Left hindlimb (tissue), 1 donor: Measurements from ENCODE around the gene ZACN.

Experiments
- DNase-seq: peaks from one replicate; pipeline ENCODE4 v3.0.0-alpha.2; 2018

The ZACN gene

DNA sequence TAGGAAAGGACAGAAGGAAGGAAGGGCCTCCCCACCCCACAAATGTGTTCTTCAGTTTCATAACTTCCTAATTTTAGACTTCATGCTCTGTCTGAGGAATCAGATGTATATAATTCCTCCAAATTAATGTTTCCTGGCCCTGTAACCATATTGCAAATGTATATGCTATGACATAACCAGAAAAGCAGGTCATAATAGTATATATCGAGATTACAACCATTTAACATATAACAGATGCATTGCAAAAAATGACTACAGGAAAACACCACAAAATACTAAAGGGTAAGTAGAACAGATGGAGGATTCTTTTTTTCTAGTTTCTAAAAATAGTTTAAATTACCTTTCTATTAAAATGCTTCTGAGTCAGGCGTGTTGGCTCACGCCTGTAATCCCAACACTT lies 27.7 kb downstream of the ZACN start:
- DNase-seq, result no peak

GRCh38 chr17:76107509-76107908 lies 28.5 kb downstream of the ZACN start:
- DNase-seq, result no peak

GRCh38 chr17:76111956-76112355 lies 33.0 kb downstream of the ZACN start:
- DNase-seq, result no peak

GRCh38 chr17:76115138-76115754 lies 36.3 kb downstream of the ZACN start:
- no peak for DNase-seq

DNA sequence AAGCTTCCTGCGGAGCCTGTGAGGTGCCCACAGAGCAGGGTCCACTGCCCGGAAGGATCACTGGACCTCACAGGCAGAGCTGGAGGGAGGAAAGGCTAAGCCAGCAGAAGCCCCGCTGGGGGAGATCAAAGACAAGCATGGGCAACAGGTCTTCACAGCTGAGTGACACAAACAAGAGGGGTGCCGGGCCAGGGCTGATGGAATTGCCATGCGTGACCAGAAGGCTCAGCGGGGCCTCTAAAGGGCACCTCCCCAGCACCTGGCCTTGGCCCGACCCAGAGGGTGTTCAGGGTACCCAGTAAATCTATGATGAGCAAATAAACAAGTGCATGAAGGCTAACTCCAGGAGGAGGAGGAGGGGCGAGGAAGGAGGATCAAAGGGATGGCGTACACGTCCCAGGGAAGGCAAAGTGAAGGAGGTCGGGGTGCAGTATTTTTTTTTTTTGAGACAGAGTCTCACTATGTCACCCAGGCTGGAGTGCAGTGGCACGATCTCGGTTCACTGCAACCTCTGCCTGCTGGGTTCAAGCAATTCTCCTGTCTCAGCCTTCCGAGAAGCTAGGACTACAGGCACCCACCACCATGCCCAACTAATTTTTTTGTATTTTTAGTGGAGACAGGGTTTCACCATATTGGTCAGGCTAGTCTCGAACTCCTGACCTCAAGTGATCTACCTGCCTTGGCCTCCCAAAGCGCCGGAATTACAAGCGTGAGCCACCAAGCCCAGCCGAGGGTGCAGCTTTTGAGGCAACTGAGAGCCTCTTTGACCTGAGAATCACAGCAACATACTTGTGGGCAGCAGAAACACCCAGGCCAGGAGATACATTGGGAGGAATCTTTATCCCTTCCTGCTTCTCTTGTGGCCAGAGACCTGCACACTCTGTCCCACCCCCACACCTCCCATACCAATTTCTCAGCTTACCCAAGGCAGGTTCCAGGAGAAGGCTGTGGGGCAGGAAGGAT lies 40.7 kb downstream of the ZACN start:
- DNase-seq, result peak; percentile 22

DNA sequence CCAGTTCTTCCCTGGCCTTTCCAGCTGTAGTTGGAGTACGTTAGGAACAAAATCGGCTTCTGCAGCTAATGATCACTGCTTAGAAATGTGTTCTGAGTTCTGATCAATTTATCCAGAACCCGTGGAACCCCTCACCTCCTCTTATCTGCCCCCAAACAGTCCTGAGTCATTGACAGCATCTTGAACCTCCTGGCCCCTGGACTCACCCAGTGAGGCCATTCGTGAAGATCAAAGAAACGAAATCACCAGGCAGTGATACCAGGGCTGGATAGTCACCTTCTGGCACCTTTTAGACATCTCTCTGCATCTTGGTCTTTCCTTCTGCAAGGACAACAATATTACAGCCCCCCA lies 41.7 kb downstream of the ZACN start:
- no peak for DNase-seq

- no peak for DNase-seq
Observed at GRCh38 chr17:76121932-76122430, 43.0 kb downstream of the ZACN start.

- DNase-seq, result no peak
Observed at GRCh38 chr17:76122431-76123190, 43.6 kb downstream of the ZACN start.

GRCh38 chr17:76123191-76123499 lies 44.2 kb downstream of the ZACN start:
- DNase-seq, result no peak

- no peak for DNase-seq
Observed at GRCh38 chr17:76123749-76124581, 45.0 kb downstream of the ZACN start.

DNA sequence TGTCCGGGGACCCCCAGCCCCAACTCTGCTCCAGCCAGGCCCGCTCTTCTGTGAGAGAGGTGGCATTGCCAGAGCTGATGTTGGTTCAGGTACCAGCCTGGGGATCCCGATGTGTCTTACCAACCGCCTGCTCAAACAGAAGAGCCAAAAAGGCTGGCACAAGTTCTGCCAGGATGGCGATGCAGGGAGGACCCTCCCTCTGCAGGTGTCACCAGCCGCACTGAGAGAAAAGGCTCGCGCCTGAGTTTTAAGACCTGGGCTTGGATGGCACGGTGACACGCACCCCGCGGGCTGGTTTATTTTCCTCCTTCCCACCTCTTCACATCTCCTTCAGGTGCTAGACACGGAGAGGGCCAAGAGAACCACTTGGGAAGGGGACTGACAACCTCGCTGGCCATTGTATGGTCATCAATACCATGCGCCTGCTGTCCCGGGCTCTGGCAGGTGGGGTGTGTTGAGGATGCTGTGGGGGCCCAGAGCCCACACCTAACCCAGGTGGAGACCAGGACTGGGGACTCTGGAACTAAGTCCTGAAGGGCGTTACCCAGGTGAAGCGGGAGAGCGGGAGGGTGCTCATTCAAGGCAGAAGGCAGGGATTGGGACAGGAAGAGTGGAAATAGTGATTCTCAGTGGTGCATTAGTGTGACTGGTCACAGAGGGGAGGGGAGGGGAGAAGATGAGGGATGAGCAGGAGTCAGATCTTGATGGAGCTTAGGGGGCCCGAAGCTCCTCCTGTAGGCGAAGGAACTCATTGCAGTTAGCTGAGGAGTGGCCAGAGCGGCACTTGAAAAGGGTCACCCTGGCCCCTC lies 45.8 kb downstream of the ZACN start:
- DNase-seq, result no peak

GRCh38 chr17:76125391-76125675 lies 46.4 kb downstream of the ZACN start:
- DNase-seq, result no peak

GRCh38 chr17:76125922-76126321 lies 46.9 kb downstream of the ZACN start:
- no peak for DNase-seq

GRCh38 chr17:76130473-76130872 lies 51.5 kb downstream of the ZACN start:
- DNase-seq, result no peak

DNA sequence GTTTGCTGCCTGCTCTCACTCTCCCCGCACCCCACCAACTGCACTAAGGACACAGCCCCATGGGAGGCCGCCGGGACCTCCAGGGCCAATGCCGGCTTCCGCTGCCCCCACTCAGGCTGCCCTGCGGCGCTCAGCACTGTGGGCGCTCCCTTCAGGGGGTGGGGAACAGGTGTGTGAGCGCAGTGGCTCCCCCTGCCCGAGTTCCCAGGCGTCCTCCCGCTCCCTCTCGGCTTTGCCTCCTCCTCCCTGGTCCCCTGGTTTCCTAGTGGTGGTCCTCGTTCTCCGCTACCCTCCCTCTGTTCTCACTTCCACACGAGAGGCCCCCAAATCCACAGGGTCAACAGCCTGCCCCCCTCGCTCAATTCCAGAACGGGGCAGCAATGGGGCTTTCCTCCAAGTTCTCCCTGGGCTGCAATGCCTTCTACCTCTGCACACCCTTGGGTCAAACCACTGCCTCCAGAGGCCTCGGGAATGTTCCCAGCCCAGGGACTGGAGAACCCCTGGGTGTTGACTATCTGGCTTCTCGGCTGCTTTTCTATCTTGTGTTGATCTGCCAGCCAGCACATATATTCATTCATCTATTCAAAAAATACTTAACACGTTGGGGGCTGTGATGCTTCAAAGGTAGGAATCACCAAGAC lies 52.2 kb downstream of the ZACN start:
- no peak for DNase-seq

DNA sequence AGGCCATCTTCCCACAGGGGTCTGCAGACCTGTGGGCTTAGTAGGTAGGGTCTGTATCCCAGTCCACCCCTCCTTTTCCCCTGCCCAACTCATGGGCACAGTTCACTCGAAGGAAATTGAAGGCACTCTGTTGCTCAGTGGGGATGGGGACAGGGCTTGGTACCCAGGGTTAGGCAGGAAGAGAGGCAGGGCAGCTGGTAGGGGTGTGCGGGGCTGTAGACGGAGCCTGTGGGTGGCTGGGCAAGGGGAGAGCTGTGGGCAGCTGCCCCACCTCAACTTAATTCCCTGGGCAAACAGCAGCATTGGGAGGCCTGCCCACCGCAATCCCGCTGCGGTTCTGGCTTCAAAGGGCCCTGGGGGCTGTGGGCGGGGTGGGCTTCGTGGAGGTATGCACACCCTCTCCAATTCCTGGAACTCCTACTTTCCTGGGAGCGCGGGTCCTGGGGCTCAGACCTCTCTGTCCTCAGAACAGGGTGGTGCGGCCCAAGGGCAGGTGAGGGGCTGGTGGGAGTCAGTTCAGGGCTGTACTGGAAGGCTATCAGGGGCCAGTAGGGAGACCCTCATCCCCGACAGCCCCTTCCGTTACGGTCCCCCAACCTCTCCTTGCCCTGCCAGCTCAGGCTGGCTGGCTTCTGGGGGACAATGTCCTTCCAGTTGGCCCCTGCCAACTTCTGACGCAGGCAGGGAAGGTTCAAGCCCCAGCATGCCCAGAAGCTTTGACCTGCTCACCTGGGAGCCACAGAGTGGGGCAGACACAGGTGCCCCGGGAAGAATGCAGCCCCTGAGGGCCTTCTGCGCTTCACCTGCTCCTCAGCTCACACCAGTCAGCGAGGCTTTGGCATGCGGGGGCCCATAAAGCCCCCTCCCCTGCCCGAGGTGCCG lies 53.0 kb downstream of the ZACN start:
- DNase-seq, result no peak
